ENCODE measurements around the gene SLC26A5. TPM values are rescaled to one million over a fixed set of nuclear protein-coding genes. Genes with fewer than 3 reads are reported as not detected.

The SLC26A5 gene
- total and polyA plus RNA-seq, 2 donors (not counting 3 experiments of a cell fraction or from before 2014, with no cell fraction given): not detected

DNA sequence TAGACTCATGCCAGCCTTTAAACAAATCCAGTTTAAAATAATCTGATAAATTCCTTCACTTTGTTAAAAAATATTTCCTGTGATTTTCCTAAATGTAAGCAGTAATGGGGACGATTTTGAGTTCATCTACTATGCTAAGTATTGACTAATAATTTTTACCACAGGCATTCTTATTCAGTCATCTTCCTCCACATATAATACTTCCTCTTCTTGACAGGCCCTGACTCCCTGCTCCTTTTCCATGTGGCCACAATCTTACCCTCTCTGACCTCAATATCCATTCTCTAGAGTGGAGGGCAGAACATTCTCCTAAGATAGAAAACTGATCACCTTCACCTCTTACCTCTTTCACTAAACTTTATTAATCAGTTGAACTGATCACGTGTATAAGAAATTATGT lies 109.2 kb downstream of the SLC26A5 start:
- H3K9me3 ChIP-seq (replicated peaks; ENCODE audit: control insufficient read depth, insufficient read depth, low read length): no peaks in the 10 kb centered on the region
- H3K79me2 ChIP-seq (ENCODE audit: control insufficient read depth, insufficient read depth, low read length): peaks cover 64% of the 10 kb centered on the region
- H3K27me3 ChIP-seq (ENCODE audit: control insufficient read depth in 2 of 2, insufficient read depth in 2 of 2, low read length in 2 of 2): no peaks in the 10 kb centered on the region
- no peaks in the 10 kb centered on the region for H4K20me1 ChIP-seq (replicated peaks; ENCODE audit: control insufficient read depth, extremely low read depth, insufficient read depth, low read length)
- DNase-seq (ENCODE audit: low read depth, low spot score) (no peak), FAIRE-seq (no peak)
- H3K36me3 ChIP-seq (ENCODE audit: control insufficient read depth in 2 of 2, extremely low read depth in 1 of 2, insufficient read depth in 2 of 2, low read length in 2 of 2): peaks cover 14 to 26% of the 10 kb centered on the region in 2 experiments
- no peaks in the 10 kb centered on the region for H3K4me1 ChIP-seq (ENCODE audit: control insufficient read depth, extremely low read depth, insufficient read depth, low read length)
- dilution Hi-C loops (cut with MboI; ENCODE audit: extremely low pct_ligation_motif_present, low sequenced_read_pairs): no loop called here
- no peaks in the 10 kb centered on the region for H3K9me1 ChIP-seq (replicated peaks; ENCODE audit: control insufficient read depth, extremely low read depth, insufficient read depth, low read length)
- no peak overlapping the region for H3K4me2 ChIP-seq (ENCODE audit: insufficient read depth, low read length)
- POLR2A ChIA-PET: no interaction called here
- H3K9ac ChIP-seq (replicated peaks; ENCODE audit: extremely low read depth, insufficient read depth, low read length): no peak overlapping the region
- no TSS peak for BruUV-seq (replicated peaks)
- CTCF ChIA-PET: no interaction called here
- no peak overlapping the region for H3K4me3 ChIP-seq (replicated peaks in 1 of 3; ENCODE audit: insufficient read depth in 1 of 3, low read depth in 1 of 3, low read length in 3 of 3)
- H2AFZ ChIP-seq (ENCODE audit: low read depth, low read length): no peak overlapping the region
- H3K27ac ChIP-seq (ENCODE audit: insufficient read depth, low read depth, low read length): no peak overlapping the region
- intact Hi-C loops (cut with micrococcal nuclease): no loop called here
- TF ChIP-seq, protein P1, sequence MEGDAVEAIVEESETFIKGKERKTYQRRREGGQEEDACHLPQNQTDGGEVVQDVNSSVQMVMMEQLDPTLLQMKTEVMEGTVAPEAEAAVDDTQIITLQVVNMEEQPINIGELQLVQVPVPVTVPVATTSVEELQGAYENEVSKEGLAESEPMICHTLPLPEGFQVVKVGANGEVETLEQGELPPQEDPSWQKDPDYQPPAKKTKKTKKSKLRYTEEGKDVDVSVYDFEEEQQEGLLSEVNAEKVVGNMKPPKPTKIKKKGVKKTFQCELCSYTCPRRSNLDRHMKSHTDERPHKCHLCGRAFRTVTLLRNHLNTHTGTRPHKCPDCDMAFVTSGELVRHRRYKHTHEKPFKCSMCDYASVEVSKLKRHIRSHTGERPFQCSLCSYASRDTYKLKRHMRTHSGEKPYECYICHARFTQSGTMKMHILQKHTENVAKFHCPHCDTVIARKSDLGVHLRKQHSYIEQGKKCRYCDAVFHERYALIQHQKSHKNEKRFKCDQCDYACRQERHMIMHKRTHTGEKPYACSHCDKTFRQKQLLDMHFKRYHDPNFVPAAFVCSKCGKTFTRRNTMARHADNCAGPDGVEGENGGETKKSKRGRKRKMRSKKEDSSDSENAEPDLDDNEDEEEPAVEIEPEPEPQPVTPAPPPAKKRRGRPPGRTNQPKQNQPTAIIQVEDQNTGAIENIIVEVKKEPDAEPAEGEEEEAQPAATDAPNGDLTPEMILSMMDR (IDR thresholded peaks at IDR 0.05; ENCODE audit: extremely low read depth in 1 of 2, insufficient read depth in 1 of 2, low read depth in 1 of 2, low read length in 2 of 2): no peak
- TF ChIP-seq, protein P2, sequence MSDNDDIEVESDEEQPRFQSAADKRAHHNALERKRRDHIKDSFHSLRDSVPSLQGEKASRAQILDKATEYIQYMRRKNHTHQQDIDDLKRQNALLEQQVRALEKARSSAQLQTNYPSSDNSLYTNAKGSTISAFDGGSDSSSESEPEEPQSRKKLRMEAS (IDR thresholded peaks at IDR 0.05; ENCODE audit: insufficient read depth, insufficient read length): no peak
- no peak for TF ChIP-seq POLR2AphosphoS5 (IDR thresholded peaks at IDR 0.05; ENCODE audit: insufficient read depth, low read depth, low read length)
- no peak for TF ChIP-seq GATA2 (IDR thresholded peaks at IDR 0.05; ENCODE audit: insufficient read depth, insufficient read length, low read depth, low read length)
- TF ChIP-seq MYC (IDR thresholded peaks at IDR 0.05; ENCODE audit: low read depth, low read length): no peak
- TF ChIP-seq JUN (IDR thresholded peaks at IDR 0.05; ENCODE audit: borderline replicate concordance, insufficient read depth, insufficient read length, low read depth): no peak
- TF ChIP-seq EZH2 (IDR thresholded peaks at IDR 0.05; ENCODE audit: borderline replicate concordance, low read depth, low read length, severe bottlenecking): no peak
- TF ChIP-seq POLR2A (IDR thresholded peaks at IDR 0.05; ENCODE audit: low read depth, low read length): no peak
- no peak for TF ChIP-seq FOS (IDR thresholded peaks at IDR 0.05; ENCODE audit: borderline replicate concordance, insufficient read depth, low read length)
